ENCODE measurements around the gene C19orf44. TPM values are rescaled to one million over a fixed set of nuclear protein-coding genes. Genes with fewer than 3 reads are reported as not detected.

C19orf44 gene
- total and polyA plus RNA-seq, 2 experiments from 2014 or later: 2.5 to 5.9 TPM

GRCh38 chr19:16449330-16449961, 46.7 kb upstream of the C19orf44 start (continued):
- TF ChIP-seq CTCF (conservative IDR thresholded peaks at IDR 0.05; ENCODE audit: low read depth in 2 of 2): no peak
- TF ChIP-seq NANOG (IDR thresholded peaks at IDR 0.05; ENCODE audit: borderline replicate concordance): no peak
- no peak for TF ChIP-seq EZH2phosphoT487 (IDR thresholded peaks at IDR 0.05; ENCODE audit: unreplicated experiment)
- TF ChIP-seq STAT1 (IDR thresholded peaks at IDR 0.05; ENCODE audit: unreplicated experiment): no peak

GRCh38 chr19:16452325-16452724, 43.9 kb upstream of the C19orf44 start:
- peak; percentile 42 for DNase-seq (ENCODE audit: low spot score)

More at GRCh38 chr19:16452325-16452724, 43.9 kb upstream of the C19orf44 start:
- H3K36me3 Mint-ChIP-seq (ENCODE audit: low read depth): peaks cover 7% of the 10 kb centered on the region; the same call in 1 of the 3 replicates
- H3K4me1 Mint-ChIP-seq: peaks cover 20% of the 10 kb centered on the region
- no peaks in the 10 kb centered on the region for H3K36me3 ChIP-seq (ENCODE audit: insufficient read depth)
- TF ChIP-seq ZNF331 (CRISPR knock-in tag; IDR thresholded peaks at IDR 0.05; ENCODE audit: low read depth): no peak
- TF ChIP-seq, protein P1, sequence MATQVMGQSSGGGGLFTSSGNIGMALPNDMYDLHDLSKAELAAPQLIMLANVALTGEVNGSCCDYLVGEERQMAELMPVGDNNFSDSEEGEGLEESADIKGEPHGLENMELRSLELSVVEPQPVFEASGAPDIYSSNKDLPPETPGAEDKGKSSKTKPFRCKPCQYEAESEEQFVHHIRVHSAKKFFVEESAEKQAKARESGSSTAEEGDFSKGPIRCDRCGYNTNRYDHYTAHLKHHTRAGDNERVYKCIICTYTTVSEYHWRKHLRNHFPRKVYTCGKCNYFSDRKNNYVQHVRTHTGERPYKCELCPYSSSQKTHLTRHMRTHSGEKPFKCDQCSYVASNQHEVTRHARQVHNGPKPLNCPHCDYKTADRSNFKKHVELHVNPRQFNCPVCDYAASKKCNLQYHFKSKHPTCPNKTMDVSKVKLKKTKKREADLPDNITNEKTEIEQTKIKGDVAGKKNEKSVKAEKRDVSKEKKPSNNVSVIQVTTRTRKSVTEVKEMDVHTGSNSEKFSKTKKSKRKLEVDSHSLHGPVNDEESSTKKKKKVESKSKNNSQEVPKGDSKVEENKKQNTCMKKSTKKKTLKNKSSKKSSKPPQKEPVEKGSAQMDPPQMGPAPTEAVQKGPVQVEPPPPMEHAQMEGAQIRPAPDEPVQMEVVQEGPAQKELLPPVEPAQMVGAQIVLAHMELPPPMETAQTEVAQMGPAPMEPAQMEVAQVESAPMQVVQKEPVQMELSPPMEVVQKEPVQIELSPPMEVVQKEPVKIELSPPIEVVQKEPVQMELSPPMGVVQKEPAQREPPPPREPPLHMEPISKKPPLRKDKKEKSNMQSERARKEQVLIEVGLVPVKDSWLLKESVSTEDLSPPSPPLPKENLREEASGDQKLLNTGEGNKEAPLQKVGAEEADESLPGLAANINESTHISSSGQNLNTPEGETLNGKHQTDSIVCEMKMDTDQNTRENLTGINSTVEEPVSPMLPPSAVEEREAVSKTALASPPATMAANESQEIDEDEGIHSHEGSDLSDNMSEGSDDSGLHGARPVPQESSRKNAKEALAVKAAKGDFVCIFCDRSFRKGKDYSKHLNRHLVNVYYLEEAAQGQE (IDR thresholded peaks at IDR 0.05; ENCODE audit: unreplicated experiment): no peak
- H3K9me3 Mint-ChIP-seq: no peaks in the 10 kb centered on the region
- no peak; the same call in 2 of the 3 replicates for ATAC-seq
- H3K9me2 ChIP-seq (ENCODE audit: insufficient read depth): no peaks in the 10 kb centered on the region
- H3K79me2 ChIP-seq (replicated peaks; ENCODE audit: insufficient read depth): peaks cover 100% of the 10 kb centered on the region
- no peaks in the 10 kb centered on the region for H3F3A ChIP-seq (replicated peaks; ENCODE audit: low read depth)
- peaks cover 9% of the 10 kb centered on the region for H3K4me1 ChIP-seq (ENCODE audit: insufficient read depth)
- H3K27ac ChIP-seq (ENCODE audit: low read depth): no peak overlapping the region
- H3K4me3 ChIP-seq: no peak overlapping the region
- H3K4me2 ChIP-seq: no peak overlapping the region
- H3K27me3 Mint-ChIP-seq (ENCODE audit: insufficient read depth, low read depth, poor library complexity): peaks cover 8% of the 10 kb centered on the region
- no peak overlapping the region for H3K27ac Mint-ChIP-seq
- H3K4me3 Mint-ChIP-seq: no peak overlapping the region
- no peak overlapping the region for H2AFZ ChIP-seq
- no peaks in the 10 kb centered on the region for H3K27me3 ChIP-seq (ENCODE audit: insufficient read depth)
- peaks cover 38% of the 10 kb centered on the region for H4K20me1 ChIP-seq (replicated peaks; ENCODE audit: insufficient read depth)
